TTC549 (cell line): Measurements from ENCODE around the gene TIAM2.
"Not testable (repeated sequence)": the region's sequence is repeated elsewhere in the genome, so short reads cannot be mapped to it uniquely, and the experiment has no call there.

Experiments
- FAIRE-seq: peaks from 2 replicates; lab custom pipeline; 2012; peaks lifted over from hg19 to GRCh38; lab: Jason Lieb, UNC

Gene TIAM2

DNA sequence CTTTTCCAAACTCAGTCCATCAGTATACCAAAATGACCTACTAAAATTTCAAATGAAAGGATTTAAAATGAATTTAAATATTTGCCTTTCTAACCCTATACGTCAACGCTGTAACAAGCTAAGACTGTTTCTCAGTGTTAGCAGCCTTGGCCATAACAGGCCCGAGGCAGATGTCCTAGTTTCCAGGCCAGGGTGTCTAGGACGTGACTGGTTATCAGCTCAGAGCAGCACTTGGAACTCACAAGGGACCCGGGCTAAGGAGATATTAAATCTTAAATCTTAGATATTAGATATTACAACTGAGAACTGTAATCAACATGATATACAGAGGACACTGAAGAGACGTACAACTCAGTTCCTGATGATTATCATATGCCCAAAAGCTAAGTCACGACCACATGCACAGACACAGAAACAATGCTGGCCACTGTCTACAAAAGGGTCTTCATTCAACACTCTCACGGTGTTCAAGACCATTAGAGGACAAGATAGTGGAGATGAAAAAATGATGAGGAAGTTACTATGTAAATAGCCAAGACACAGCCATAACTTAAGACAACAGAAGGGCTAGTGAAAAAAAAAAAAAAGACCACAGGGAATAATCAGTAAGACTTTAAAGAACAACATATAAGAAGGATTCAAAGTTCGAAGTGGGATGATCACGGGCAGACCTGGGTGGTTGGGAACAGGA, 268.4 kb downstream of the TIAM2 start, which contains the start of gene CLDN20:
TSS of gene CLDN20 (plus strand) at position 641 of the 691 bp plus-strand sequence. CDS start 11,707 bp downstream, outside the sequence.
- no peak for FAIRE-seq

DNA sequence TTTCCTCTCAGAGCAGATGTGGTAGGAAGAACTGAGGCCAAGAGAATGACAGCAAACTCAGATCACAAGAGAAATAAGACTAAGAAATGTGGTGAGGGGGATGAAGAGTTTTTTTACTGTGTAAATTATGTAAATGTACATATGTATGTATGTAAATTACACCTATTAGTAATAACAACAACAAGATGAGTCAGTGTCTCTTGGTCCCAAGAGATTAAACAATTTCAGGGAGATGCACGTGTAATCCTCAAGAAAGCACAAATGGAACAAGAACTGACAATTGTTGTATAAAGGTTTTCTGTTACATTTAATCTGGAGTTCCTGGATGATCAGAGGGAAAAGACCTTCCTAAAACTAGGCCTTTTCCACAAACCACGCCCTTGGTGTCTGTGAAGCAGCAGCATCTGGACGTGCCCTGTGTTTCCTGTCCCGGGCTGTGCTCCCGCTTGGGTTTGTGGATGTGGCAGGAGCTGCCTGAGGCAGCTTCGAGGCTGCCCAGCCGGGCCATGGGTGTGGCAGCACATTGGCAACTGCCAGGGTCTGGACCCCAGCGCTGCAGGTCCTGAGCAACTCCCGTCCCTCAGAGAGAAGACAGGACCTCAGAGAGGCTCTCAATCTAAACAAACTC, 269.7 kb downstream of the TIAM2 start:
- no peak for FAIRE-seq

DNA sequence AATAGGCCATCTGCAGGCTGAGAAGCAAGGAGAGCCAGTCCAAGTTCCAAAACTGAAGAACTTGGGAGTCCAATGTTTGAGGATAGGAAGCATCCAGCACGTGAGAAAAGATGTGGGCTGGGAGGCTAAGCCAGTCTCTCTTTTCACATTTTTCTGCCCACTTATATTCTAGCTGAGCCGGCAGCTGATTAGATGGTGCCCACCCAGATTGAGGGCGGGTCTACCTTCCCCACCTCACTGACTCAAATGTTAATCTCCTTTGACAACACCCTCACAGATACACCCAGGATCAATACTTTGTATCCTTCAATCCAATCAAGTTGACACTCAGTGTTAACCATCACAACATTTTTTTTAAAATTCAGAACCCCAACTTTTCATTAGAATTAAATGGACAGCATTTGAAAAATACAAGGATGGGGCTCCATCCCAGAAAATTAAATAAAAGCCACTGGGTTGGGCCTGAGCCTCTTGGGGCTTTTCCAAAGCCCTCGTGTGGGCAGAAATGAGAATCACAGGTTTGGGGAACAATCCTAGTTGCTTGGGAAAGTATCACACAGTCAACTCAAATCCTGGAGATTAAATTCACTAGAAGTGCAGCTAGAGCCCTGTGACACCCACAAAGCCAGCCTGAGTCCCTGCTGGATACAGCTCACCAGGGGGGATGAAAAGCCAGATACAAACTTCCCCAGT, 270.9 kb downstream of the TIAM2 start:
- no peak for FAIRE-seq

GRCh38 chr6:155267411-155267810, 272.3 kb downstream of the TIAM2 start:
- no peak for FAIRE-seq

GRCh38 chr6:155268088-155268867, 273.2 kb downstream of the TIAM2 start:
- FAIRE-seq = not testable (repeated sequence)

DNA sequence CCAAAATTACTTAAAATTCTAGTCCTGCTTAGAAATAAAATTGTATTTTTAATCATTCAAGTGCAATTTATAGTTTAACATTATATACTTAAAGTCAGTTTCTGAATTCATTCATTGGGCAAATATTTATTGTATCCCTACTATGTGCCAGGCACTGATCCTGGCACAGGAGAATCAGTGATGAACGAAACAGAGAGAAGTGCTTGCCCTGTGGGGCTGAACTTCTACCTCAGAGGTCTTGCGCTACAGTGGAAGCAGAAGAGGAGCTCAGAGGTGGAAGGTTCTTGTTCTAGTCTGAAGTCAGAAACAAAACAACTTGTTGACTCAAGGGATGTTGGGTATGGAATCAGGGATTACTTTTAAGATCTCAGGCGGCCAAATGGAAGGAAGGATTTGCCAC, 274.6 kb downstream of the TIAM2 start:
- FAIRE-seq = no peak

- no peak for FAIRE-seq
These were observed 275.5 kb downstream of the TIAM2 start for GRCh38 chr6:155270561-155271091.

GRCh38 chr6:155271145-155271544, 276.0 kb downstream of the TIAM2 start:
- no peak for FAIRE-seq

DNA sequence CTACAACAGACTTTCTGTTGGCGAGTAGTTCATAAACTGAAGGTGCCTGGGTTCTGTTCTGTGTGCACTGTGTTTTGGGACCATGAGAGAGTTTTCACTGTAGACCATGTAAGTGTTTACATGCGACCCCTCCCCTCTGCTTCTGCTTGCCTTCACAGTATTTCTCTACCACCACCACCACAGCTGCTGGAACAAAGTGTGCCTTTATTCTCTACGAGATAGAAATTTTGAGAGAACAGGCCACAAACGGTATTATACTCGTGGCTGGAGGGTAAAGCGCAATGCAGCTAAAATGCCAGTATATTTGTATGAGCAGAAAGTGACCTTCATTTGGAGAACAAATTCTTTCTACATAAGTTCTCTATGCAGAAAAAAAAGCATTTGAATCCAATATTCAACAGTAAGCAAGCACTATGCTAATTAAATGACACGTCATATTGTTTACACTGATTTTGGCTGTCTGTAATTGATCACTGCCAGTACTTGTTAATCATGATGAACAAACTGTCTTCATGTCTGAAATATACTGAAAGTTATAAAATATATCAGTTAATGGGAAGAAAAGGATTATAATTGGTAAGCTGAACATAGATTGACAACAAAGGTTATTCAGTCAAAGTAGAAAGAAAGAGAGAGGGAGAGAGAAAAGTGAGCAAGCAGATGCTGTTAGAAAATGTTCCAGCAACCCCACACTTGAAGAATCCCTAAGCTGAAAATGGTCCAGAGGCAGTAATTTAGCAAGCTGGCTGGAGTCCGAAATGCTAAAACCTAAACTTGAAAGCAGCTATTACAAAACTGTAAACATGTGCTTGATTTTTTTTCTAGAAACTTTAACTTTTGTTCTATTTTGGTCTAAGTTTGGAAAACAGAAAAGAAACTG, 277.5 kb downstream of the TIAM2 start:
- no peak for FAIRE-seq

DNA sequence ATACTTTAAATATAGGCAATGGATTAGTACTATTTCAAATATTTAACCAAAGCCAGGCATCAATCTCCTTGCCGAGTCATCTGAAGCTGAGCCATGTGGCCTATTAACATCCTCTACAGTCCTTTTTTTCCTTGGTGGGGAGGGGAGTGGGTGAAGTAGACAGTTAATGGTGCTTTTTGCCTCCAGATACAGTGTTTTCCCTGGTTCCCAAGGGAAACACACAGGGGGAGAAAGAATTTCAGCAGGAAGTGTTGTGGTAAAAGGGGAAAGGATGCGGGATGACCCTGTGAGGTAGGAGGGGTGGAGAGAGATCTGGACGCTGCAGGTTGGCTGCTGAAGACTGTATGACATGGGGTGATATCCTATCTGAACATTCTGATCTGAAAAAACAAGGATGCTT, 278.3 kb downstream of the TIAM2 start:
- FAIRE-seq = no peak

DNA sequence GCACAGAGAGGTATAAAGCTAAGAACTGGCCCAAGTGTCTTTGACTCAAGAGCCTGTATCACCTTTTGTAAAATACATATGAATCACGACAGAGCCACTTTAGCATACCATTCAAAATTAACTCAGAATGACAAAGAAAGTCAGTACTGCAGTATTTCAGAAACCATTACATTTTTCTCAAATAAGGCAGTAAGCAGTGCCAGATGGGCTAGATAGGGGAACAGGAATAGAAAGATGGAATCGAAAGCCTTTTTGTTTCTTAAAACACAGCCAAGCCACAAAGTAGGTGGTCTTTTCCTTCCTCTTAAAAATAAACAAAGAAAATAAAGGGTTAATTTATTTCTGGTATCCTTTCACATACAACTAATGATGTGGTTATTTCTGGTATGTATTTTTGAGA, 279.0 kb downstream of the TIAM2 start:
- no peak for FAIRE-seq

GRCh38 chr6:155274533-155274932, 279.4 kb downstream of the TIAM2 start:
- FAIRE-seq = no peak

- no peak for FAIRE-seq
These were observed 280.8 kb downstream of the TIAM2 start for GRCh38 chr6:155275808-155276480.

DNA sequence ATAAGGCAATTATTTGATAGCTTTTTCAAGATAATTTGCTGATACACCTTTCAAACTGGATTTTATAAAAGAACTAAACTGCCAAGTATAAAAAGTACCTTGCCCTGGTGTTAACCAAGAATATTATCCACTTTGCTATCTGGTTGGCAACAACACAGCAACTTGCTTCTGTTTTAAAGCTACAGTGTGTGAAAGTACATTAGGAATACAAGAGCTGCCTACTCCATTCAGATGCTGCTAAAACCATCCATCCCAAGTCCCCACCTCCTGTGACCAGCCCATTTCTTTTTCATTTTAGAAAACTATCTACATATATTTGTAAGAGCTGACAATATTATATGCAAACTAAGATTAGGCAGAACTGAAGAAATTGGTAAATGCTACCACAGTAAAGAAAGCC, 281.5 kb downstream of the TIAM2 start:
- FAIRE-seq = no peak

DNA sequence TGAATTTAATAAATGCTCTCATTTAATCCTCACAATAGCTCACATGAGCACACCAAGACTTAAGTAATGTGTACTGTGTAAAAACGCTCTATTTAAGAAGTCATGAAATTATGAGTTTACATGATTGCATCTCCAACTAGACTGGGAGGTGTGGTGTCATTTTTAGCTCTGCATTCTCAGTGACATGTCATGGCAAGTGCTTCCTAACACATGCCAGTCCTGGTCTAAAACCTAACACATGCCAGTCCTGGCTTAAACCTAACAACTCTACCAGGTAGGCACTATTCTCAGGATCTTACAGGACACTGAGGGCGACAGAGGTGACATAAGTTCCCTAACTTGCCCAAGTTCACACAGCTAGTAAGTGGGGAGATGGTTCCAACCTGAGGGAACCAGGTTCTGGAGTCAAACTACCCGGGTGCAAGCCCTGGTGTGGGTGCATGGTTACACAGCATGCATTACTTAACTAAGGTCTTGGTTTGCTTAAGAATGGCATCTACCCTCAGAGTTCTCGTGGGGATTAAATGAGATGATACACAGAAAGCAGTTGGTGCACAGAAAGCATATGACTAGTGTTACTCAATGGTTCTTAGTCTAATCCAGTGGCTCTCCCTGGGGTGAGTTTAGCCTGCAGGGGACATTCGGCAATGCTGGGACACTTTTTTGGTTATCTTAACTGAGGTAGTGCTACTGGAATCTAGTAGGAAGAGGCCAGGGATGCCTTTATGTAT, 283.4 kb downstream of the TIAM2 start:
- FAIRE-seq = no peak

DNA sequence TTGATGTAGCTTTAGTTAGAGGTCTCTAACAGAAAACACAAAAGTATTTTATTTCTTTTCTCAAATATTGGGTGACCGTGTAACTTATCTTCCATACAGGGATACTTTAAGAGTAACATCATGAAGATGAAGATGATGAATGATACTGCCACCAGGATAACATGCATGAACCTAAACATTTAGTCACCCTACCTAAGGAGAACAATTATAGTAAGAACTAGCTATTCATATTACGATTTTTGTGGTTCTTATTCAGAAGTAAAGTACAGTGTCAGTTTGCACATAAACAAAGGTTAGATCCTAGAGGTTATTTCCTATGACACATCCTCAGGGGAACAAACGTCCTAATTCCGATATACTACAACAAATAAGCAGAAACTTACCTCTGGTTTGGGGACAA, 289.7 kb downstream of the TIAM2 start:
- FAIRE-seq = no peak

DNA sequence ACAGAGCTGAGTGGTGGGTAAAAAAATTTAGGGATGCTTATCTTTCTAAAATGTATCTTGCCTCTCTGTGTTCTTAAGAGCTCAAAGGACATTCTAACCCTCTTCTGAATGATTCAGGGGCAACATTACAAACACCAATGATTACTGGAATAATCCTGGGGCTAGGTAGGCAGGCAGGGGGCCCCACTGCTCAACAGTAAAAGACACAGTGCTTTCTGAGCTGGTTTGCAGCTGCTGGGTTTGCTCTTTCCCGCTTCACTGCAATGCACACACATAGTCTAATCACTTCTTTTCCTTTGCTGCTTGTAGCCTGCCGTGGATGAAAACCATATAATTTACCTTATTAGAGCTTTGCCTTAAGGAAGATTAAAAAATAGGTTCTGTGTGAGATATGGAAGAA, 292.6 kb downstream of the TIAM2 start:
- no peak for FAIRE-seq

DNA sequence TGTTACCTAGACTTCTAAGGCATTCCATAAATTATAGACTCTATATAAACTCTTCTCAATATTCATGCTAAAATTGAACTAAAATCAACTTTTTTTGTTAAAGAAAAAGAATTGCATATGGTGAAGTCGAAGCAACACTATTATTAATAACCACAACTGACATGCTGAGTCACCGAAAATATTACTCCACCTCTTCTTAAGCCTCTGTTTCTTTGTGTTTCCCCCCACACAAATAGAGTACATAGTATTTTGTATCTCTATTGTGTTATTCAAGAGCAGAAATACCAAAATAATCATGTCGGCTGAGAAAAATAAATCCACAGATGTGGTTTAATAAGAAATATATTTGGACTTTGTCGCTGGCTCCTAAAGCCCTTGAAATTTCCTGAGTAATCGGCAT, 295.4 kb downstream of the TIAM2 start:
- no peak for FAIRE-seq

- FAIRE-seq = no peak
These were observed 296.2 kb downstream of the TIAM2 start for GRCh38 chr6:155291291-155291690.

DNA sequence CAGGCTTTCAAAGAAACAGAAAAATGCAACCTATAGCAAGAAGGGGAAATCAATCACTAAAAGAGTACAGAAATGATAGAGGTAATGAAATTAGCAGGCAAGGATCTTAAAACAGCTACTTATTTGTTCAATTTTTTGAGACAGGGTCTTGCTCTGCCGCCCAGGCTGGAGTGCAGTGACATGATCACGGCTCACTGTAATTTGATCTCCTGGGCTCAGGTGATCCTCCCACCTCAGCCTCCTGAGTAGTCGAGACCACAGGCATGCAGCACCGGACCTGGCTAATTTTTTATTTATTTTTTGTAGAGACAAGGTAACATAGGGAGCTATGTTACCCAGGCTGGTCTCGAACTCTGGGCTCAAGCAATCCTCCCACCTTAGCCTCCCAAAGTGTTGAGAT, 297.6 kb downstream of the TIAM2 start:
- no peak for FAIRE-seq
